GM21360 (cell line): ENCODE data around the gene LMO2.

ENCODE experiments used
- ATAC-seq: cut with Tn5 transposase; IDR thresholded peaks from one replicate; pipeline ENCODE4 v1.9.1; 2021; ENCODE audit warnings: mild to moderate bottlenecking, moderate library complexity; ENCODE audit not compliant: unreplicated experiment

Gene LMO2

DNA sequence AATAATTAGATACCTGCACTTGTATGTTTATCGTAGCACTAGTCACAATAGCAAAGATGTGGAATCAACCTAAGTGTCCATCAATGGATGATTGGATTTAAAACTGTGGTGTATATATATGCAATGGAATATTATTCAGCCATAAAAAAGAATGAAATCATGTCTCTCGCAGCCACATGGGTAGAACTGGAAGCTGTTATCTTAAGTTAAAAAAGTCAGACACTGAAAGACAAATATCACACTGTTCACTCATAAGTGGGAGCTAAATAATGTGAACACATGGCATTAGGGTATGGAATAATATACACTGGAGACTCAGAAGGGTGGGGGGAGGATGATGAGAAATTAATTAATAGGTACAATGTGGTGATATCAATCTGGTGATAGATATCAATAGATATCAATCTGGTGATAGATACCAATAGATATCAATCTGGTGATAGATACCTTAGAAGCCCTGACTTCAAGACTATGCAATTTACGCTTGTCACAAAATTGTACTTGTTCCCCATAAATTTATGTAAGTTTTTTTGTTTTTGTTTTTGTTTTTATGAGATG lies 2.0 kb downstream of the LMO2 start:
- no peak for ATAC-seq

DNA sequence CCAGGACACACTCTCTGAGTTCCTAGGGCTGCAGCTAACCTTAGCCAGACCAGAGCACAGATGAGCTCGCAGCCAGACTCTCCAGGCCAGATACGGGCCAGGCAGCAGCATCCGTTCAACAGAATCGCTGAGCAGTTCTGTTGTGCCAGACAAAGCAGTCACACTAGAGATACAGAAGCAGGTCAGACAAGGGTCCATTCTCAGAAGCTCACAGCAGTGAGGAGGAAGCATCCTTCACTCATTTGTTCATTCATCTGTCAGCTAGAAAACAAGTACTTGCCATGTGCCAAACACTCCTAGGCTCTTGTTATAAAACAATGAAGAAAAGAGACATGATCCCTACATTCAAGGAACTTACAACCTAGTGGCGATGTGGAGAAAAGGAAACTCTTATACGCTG lies 2.6 kb downstream of the LMO2 start:
- no peak for ATAC-seq

DNA sequence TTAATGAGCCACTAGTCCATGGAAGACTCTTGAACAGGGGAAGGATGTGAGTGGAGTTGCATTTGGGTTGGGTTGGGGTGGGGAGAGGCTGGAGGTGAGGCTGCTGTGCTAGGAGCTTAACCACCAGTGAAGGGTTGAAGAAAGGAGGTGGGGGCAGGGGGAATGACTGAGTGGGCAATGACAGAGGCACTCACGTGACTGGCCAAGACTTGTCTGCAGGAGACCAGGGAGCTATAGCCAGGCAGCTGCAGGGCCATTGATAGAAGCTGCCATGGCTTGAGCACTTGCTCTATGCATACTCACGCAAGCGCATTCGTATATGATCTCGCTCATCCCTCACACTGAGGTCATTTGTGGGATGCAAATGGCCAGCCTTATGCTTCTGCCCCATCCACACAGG lies 4.0 kb downstream of the LMO2 start:
- no peak for ATAC-seq

DNA sequence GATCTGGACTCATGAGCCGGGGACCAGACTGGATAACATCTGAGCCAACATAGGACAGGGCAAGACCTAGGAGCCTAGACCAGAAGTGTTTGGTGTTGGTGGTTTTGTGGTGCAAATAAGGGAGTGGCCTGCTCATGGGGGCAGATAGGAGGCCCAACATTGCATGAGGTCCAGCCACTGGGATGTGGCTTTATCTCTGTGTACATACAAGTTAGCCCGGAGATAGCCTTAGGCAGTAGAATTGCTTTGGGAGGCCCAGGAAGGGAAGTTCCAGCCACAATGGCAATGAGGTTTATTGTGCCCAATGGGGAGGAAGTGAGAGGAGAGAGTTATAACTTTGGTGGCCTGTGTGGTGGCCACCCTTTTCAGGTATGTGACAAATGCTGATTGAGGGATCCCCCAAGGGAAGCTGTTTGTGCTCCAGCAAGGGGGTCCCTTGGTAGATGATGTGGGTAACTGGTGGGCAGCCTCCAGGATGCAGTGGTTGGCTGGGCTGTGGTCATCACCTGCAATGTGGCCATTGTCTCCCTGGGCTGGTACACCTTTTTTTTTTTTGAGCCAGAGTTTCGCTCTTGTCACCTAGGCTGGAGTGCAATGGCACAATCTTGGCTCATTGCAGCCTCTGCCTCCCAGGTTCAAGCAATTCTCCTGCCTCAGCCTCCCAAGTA lies 6.4 kb downstream of the LMO2 start:
- no peak for ATAC-seq

DNA sequence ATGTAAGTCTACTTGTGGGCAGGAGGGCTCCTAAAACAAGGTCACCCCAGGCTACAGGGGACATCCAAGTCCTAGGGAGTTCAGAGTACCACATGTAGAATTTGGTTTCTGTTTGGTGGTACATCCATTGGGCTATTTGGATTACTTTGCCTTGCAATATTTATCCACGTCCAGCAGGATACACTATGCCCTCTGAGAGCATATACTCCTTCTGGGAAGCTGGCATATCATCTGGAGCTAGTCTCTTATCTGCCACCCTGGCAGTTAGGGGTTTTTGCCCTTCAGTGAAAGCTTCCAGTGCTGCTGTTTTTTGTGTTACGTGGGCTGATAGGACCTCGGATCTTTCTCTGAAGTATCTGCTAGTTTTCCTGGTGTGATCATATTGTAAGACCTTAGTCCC lies 7.3 kb downstream of the LMO2 start:
- no peak for ATAC-seq

DNA sequence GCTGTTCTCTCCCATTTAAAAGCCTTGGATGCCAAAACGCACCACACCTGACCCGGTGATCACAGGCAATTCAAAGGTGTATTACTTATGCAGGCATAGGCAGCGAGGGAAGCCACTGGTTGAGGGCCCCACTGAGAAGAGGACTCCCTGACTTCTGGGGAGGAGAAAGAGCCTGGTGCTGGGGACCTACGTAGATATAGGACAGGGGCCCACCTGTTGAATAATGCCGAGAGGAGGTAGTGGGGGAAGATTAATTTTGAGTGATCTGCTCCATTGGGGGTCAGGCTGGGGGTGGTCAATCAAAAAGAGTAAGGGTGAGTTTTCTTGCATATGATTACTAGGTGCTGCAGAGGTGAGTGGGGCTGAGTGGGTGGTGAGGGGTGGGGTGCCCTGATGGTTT lies 7.8 kb downstream of the LMO2 start:
- ATAC-seq = no peak

DNA sequence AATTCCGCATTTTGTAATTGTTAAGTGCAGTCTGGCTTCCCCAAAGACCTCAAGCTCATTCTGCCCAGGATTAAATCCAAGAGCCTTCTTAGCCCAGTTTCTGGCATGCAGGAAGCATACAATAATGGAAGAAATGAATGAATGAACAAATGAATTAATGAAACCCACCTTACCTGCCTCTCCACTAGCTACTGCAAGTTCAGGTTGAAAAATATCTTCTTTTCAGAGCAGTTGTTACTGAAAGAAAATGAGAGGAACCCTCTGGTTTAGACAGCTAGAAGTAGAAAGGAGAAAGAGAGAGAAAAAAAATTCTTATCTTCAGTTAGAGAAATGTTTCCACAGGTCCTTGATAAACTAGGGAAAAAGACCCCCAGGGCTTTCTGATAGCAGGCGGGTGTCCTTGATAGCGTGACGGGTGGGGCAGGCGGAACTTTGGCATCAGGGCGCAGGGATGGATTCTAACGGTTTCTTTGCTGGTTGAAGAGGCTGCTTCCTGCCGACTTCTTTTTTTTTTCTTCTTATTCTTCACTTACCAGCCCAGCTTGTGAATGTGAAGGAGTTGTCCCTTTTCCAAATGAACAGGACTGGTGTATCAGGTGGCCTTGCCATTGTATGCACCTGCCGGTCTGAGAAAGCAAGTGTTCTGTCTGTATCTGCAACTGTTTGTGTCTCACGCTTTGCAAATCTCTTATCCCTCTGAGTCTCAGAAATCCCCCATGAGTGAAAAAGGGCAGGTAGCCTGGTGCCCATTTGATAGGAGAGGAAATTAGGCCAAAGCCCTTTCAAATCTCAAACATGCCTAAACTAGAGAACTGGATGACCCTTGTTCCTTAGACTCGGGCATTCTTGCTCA lies 10.0 kb downstream of the LMO2 start:
- no peak for ATAC-seq

DNA sequence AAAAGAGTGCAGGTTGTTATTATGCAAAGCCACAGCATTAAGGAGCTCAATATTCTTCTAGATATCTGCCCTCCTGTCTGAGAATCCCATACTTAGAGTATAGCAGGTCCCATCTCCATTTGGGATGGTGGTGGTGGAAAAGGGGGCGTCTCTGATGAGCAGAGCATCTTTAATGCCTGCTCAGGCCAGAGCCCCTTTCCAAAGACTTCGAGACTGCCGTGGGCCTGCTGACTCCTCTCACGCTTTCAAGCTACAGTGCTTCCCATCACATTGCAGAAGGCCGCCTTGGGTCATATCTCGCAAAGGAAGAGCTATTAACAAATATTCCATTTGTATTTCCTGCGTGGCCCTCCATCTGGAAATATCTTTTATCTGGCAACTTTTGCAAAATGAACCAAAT lies 10.9 kb downstream of the LMO2 start:
- ATAC-seq = no peak

DNA sequence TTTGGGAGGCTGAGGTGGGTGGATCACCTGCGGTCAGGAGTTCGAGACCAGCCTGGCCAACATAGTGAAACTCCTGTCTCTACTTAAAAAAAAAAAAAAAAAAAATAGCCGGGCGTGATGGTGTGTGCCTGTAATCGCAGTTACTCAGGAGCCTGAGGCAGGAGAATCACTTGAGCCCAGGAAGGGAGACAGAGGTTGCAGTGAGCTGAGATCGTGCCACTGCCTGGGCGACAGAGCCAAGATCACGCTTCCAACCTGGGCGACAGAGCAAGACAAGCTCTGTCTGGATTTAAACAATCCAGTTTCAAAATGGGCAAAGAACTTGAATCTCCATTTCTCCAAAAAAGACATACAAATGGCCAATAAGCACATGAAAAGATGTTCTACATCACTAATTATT lies 12.5 kb downstream of the LMO2 start:
- ATAC-seq = no peak

DNA sequence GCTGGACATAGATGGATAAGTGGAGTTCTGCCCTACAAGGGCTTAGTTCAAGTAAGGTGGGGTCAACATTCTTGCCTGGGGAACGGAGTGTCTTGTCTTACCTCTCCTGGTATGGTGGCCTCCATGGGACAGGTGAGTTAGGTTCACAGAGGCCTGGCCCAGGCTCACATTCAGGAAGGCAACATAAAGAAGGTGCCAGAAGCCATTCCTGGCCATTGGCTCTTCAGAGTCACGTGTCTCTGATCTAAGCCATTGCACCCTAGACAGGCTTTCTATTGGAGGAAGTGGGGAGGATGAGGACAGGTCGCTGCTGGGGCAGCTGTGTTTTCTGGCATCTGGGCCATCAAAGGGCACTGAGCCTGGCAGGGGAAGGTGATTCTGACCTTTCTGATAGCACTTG lies 14.8 kb downstream of the LMO2 start:
- ATAC-seq = no peak

DNA sequence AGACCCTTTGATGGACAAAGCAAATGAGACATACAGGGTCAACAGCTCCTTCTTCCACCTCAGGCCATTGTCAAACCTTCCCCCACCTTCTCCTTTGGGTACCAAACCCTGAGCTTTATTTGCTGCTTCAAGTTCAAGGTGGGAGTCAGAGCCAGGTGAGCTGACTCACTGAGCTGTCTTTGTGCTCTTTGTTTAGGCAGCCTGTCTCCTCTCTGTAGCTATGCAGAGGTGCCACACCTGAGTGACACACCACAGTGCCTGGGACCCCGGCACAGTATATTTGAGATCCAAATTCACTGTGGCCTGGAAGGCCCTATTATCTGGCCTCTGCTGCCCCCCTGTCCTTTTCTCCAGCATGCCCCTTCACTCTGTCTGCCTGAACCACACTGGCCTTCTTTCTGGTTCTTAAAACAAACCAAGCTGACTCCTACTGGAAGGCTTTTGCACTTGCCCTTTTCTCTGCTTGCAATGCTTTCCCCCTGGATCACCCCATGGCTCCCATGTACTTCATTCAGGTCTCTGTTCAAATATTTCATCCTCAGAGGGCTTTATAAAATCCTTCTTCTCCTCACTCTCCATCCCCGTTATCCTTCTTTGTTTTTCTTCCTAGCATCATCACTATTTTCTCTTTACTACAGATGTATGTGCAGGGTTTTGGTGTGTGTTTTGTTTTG lies 16.1 kb downstream of the LMO2 start:
- no peak for ATAC-seq

DNA sequence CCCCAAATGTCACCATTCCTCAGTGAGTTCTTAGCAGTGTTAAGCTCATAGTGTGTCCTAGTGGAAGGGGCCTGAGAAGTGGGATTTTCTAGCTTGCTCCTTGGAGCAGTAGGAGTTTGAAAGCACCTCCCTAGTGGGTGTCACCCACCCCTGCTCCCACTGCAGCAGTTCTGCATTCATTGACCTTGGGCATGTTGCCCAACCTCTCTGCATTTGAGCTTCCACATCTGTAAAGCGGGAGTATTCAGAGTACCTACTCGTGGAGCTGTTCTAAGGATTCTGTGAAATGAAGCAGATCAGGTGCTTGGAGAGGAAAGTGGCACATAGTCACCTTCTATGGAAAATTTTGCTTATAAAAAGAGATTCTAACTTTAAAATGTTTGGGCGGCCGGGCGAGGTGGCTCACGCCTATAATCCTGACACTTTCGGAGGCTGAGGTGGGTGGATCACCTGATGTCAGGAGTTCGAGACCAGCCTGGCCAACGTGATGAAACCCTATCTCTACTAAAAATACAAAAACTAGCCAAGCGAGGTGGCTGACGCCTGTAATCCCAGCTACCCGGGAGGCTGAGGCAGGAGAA lies 16.9 kb downstream of the LMO2 start:
- ATAC-seq = no peak

DNA sequence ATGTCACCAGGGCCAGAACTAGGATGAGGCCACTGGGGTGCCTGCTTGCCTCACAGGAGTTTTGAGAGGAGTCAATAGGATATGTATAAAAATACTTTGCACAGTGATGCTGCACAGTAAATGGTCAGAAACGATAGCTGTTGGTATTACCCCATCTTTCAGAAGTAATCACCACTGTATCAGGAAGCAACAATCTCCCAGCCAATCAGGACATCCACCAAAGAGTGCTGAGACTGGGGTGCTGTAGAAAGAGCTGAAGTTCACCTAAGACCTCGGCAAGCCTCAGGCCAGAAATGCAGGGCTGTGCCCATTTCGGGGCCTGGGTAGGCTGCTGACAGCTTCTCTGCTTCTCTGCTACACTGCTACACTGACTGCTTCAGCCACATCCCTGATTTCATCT lies 17.4 kb downstream of the LMO2 start:
- no peak for ATAC-seq

DNA sequence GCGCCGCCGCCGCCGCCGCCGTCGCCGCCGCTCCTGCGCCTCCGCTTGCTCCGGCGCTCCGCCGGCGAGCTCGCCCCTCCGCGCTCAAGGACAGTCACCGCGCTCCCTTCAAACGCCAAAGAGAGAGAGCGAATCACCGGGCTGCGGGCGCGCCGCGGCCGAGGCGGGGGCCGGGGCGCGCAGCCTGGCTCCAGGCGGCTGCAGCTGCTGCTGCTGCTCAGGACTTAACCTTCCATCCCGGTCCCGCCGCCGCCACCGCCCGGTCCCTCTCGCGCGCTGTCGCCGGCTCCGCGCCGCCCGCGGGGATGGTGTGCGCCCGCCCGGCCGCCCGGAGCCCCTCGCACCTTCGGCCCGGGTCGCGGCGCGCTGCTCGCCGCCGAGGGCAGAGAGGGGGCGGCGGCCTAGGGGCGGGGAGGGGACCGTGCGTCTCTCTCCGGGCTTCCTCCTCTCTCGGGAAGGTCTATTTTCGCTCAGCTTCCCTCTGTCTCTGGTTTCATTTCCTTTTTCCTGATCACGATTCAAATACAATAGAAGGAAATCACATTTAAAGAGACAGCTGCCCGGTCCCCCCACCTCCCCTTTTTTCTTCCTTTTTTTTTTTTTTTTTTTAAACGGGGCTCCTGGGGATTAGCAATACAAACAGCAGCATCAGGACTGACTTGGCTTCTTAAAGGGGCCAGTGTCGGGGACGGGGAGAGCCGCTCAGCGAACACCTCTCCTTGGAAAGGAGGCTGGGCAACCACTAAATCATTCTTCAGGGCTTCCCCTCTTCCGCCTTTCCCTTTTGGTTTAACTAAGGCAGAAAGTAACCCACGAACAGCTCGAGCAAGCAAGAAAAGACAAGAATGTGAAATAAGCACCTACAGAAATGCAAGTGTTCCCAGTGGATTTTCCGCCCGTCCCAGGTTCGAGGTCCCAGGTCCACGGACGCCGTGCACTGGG lies 22.1 kb downstream of the LMO2 start:
- ATAC-seq = no peak

DNA sequence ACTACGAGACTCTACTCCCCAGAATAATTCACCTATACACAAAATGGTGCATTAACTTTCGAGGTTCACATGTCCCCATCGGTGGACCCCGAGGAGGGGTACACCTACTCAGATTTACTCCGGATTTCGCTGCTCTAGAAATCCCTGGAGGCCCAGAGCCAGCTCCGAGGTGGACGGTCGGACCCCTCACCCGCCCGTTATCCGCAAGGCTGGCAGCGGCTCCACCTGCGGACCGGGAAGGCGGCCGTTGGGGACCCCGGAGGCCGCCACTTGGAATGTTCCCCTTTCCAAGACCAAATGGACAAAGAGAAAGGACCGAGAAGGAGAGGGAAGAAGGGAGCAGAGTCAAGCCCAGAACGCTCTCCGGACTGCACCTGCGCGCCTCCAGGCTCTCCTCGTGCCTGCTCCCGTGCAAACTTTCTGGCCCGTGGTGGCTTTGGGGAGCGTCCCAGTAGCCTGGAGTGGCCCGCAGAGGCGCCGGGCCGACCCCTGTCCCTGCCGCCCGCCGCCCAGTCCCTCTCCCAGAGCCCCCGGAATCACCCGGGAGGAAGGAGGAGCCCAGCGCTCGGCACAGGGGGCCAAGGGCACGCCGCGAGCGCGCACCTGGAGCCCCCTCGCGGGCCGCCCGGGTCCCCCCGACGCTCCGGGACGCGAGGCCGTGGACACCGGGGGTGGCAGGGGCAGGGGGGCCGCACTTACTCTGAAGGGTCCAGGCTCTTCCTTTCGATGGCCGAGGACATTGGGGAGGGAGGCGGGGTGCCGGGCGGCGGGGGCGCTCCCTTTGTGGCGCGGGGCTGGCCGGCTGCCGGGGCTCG lies 23.0 kb downstream of the LMO2 start:
- ATAC-seq = no peak

DNA sequence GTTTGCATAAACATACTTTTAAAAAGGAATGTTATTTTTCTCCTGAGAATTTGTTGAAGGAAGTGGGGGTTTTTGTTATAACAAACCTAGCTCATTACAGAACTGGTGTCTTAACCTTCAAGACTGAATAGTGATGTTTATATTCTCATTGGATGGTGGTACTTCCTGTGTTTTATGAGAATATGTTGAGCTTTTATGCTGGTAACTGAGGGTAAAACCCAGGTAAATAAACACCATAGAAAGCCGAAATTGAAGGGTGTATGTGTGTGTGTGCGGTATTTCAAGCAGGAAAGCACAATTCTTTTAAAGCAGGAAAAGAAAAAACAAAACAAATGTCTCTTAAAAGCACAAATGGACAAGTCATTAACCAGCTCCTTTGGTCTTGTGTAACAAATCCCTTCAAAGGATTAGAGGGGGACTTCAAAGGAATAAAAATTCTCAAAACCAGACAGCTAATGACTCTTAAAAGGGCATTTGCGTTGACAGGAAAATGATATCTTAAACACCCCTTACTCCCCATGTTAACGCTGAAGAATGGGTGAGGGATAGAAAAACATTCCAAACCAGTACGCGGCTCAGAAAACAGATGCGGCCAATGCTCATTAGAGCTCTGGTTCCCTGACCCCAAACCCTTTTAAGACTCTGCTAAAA lies 23.8 kb downstream of the LMO2 start:
- no peak for ATAC-seq

DNA sequence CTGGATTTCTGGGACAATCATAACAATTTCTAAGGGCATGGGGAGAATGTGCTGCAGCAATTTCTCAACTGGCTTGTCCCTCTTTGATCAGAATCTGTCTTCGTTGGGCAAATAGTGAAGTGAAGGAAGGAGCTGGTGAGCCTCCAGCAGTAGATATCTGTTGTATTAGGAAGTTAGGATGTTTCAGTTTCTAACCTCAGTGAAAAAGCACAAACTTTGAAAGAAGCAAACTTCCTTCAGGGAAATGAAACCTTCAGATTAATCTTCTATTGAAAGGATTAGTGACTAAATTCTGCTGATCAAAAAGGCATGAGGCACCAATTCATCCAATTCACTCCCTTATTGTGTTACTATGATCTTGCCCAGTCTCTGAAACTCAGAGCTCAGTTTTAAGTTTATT lies 24.3 kb downstream of the LMO2 start:
- ATAC-seq = no peak

DNA sequence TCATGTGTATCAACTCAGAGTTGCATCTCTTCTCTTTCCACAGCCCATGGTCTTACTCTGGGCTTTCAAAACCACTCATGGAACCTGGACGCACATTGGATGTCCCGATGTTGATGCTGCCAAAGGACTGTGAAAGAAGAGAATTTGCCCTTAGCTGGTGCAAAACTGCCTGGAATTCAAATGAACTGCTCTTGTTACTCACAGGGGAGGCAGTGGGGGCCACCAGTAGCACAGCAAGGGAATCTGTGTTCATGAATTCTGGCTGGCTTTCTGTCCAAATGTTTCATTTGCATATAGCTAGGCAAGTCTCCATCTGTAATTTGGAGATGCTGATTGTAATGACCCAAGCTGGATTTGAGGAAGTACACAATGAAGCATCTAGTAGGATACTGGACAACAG lies 24.9 kb downstream of the LMO2 start:
- no peak for ATAC-seq

DNA sequence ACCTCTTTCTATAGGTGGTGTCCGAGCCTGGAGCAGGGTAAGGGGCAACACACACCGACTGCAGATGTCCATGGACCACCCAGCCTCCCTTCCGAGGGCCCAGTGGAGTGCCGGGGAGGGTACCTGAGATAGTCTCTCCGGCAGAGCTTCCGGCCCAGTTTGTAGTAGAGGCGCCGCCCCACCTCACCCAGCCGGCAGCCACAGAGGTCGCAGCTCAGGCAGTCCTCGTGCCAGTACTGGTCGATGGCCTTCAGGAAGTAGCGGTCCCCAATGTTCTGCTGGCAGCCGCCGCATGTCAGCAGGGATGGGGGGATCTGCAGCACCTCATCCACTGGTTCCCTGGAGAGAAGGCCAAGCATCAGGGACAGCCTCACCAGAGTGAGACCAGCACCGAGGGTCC lies 27.4 kb downstream of the LMO2 start:
- ATAC-seq = no peak
